CD4-positive, alpha-beta T cell (primary cell): Measurements from ENCODE around the gene MIOX. TPM values are rescaled to one million over a fixed set of nuclear protein-coding genes. Genes with fewer than 3 reads are reported as not detected.
"Not testable (repeated sequence)": the region's sequence is repeated elsewhere in the genome, so short reads cannot be mapped to it uniquely, and the experiment has no call there.

Source experiments
- ATAC-seq: fragments of 200-7000 bp; cut with Tn5 transposase; one replicate; pipeline ENCODE4 v1.10.0; 2022; ENCODE audit warnings: mild to moderate bottlenecking; ENCODE audit not compliant: poor library complexity
- CTCF ChIA-PET: fragments of 350-600 bp; sonication (Branson Sonifier 250); formaldehyde crosslinking; loops from one replicate; lab custom pipeline; 2021; ENCODE audit warnings: antibody characterized with exemption, inconsistent platforms; lab: Charles Lee
- POLR2A ChIA-PET: fragments of 350-600 bp; sonication (Branson Sonifier 250); formaldehyde crosslinking; loops from one replicate; lab custom pipeline; 2021; ENCODE audit warnings: antibody characterized with exemption, inconsistent platforms; lab: Charles Lee
- DNase-seq, 14 experiments: peaks; one replicate each; pipeline ENCODE4 v3.0.0-alpha.2; 2013 to 2020; ENCODE audit warnings: mixed read lengths in 2 of 14
- H3K27ac ChIP-seq, 2 donors: one replicate each; pipeline versions ENCODE4 v1.5.1 to v1.7.0; 2013; ENCODE audit warnings: low read length in 2 of 2, low read depth in 1 of 2, mild to moderate bottlenecking in 1 of 2
- H3K27me3 ChIP-seq, 2 experiments: 1 replicate in 1 of 2; 2 replicates in 1 of 2; pipeline versions ENCODE4 v1.6.1 to v1.7.0; 2013; ENCODE audit warnings: low read length in 2 of 2, control low read depth in 1 of 2, mild to moderate bottlenecking in 1 of 2, moderate library complexity in 1 of 2; ENCODE audit not compliant: insufficient read depth in 2 of 2, control insufficient read depth in 1 of 2
- H3K36me3 ChIP-seq: one replicate; pipeline ENCODE4 v1.6.1; 2013; ENCODE audit warnings: low read length, control low read depth; ENCODE audit not compliant: insufficient read depth
- H3K4me1 ChIP-seq: one replicate; pipeline ENCODE4 v1.6.1; 2013; ENCODE audit warnings: low read length, control low read depth; ENCODE audit not compliant: insufficient read depth
- H3K4me3 ChIP-seq: one replicate; pipeline ENCODE4 v1.5.1; 2013; ENCODE audit warnings: mild to moderate bottlenecking, low read length, moderate library complexity
- H3K9me3 ChIP-seq, 2 experiments: 1 replicate in 1 of 2; 2 replicates in 1 of 2; pipeline versions ENCODE4 v1.6.1 to v1.7.0; 2013; ENCODE audit warnings: low read length in 2 of 2, mild to moderate bottlenecking in 2 of 2, control low read depth in 1 of 2, moderate library complexity in 1 of 2; ENCODE audit not compliant: control insufficient read depth in 1 of 2, insufficient read depth in 1 of 2
- H3K27ac Mint-ChIP-seq: one replicate; pipeline ENCODE4 v1.8.0; 2020; ENCODE audit warnings: mixed read lengths
- H3K27me3 Mint-ChIP-seq: one replicate; pipeline ENCODE4 v1.8.0; 2021; ENCODE audit warnings: mixed read lengths
- H3K36me3 Mint-ChIP-seq: one replicate; pipeline ENCODE4 v1.8.0; 2021; ENCODE audit warnings: low read depth, mixed read lengths
- H3K4me1 Mint-ChIP-seq: one replicate; pipeline ENCODE4 v1.8.0; 2021; ENCODE audit warnings: low read depth, mixed read lengths
- H3K4me3 Mint-ChIP-seq: one replicate; pipeline ENCODE4 v1.8.0; 2020; ENCODE audit warnings: mild to moderate bottlenecking, mixed read lengths
- H3K9me3 Mint-ChIP-seq: one replicate; pipeline ENCODE4 v1.8.0; 2020; ENCODE audit warnings: mixed read lengths
- intact Hi-C, 2 experiments: fragments of 100-400 bp; cut with DNase I in 1 of 2; cut with micrococcal nuclease in 1 of 2; formaldehyde crosslinking; loops; one replicate each; pipeline versions ENCODE4 v1.15.1 to v1.9.0; 2023 to 2025; cut with DNase I, micrococcal nuclease
- total RNA-seq, 174 experiments: library from RNA in 2 of 174; stranded (reverse) in 2 of 174; gene quantifications; one replicate each; pipeline ENCODE4 v1.2.3 and lab custom pipeline; 2021 to 2026
- TF ChIP-seq, protein P1 (sequence below): fragments of 200-600 bp; IDR thresholded peaks from one replicate; pipeline ENCODE4 v1.8.0; 2022; ENCODE audit warnings: antibody characterized with exemption, mild to moderate bottlenecking

Gene MIOX
- total RNA-seq, 2 experiments from 2014 or later, result not detected

DNA sequence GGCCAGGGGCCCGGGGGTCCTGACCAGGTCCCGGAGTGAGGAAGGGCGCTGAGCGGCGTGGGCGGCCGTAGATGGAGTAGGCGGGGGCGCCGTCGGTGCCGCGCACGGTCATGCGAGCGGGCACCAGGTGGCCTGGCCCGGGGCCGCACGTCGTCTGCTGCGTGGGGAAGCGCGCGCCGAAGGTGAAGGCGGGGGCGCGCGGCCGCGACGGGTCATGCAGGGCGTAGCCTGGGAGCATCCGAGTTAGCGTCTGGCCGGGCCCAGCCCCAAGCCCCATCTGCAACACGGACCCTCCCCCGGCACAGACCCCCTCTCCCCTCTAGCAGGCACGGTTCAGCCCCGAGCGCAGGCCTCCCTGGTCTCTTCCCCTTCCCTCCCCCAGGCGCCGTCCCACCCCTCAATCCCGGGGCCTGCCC lies 44.9 kb downstream of the MIOX start:
- no peaks in the 10 kb centered on the region for H3K9me3 ChIP-seq
- H3K4me3 Mint-ChIP-seq, result peak overlapping the region; percentile 87
- peaks cover 45% of the 10 kb centered on the region for H3K4me1 Mint-ChIP-seq
- intact Hi-C loops, result loop anchor here in 1 of 2 experiments (2.0 kb wide), 1 partner anchor 13 kb away; the partner anchor contains the start of gene KLHDC7B
- CTCF ChIA-PET, result no interaction called here
- H3K27ac Mint-ChIP-seq, result peak overlapping the region; percentile 88
- peak overlapping the region; percentile 80 for H3K4me3 ChIP-seq
- H3K36me3 ChIP-seq, result no peaks in the 10 kb centered on the region
- DNase-seq (peak; percentile 27 to 84 (median 64)), ATAC-seq (peak; percentile 50)
- no peaks in the 10 kb centered on the region for H3K27me3 ChIP-seq
- H3K27me3 Mint-ChIP-seq, result peaks cover 13% of the 10 kb centered on the region
- H3K9me3 Mint-ChIP-seq, result no peaks in the 10 kb centered on the region
- POLR2A ChIA-PET, result interaction anchor here (1.0 to 2.4 kb wide), 8 partner anchors 8 to 90 kb away, joined by 4 to 15 read pairs (median 7); partner anchors contain the start of genes KLHDC7B, LMF2, NCAPH2 and SYCE3
- peak overlapping the region; percentile 90 to 98 for H3K27ac ChIP-seq
- peaks cover 74% of the 10 kb centered on the region for H3K4me1 ChIP-seq
- H3K36me3 Mint-ChIP-seq, result peaks cover 4% of the 10 kb centered on the region
- TF ChIP-seq, protein P1, sequence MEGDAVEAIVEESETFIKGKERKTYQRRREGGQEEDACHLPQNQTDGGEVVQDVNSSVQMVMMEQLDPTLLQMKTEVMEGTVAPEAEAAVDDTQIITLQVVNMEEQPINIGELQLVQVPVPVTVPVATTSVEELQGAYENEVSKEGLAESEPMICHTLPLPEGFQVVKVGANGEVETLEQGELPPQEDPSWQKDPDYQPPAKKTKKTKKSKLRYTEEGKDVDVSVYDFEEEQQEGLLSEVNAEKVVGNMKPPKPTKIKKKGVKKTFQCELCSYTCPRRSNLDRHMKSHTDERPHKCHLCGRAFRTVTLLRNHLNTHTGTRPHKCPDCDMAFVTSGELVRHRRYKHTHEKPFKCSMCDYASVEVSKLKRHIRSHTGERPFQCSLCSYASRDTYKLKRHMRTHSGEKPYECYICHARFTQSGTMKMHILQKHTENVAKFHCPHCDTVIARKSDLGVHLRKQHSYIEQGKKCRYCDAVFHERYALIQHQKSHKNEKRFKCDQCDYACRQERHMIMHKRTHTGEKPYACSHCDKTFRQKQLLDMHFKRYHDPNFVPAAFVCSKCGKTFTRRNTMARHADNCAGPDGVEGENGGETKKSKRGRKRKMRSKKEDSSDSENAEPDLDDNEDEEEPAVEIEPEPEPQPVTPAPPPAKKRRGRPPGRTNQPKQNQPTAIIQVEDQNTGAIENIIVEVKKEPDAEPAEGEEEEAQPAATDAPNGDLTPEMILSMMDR, result no peak

- CTCF ChIA-PET, result interaction anchor here (0.7 to 1.0 kb wide), 2 partner anchors 13 to 31 kb away, joined by 3 to 4 read pairs; partner anchors contain the start of gene SYCE3
- peaks cover 13% of the 10 kb centered on the region for H3K27me3 Mint-ChIP-seq
- POLR2A ChIA-PET, result interaction anchor here (1.0 to 2.4 kb wide), 9 partner anchors 7 to 89 kb away, joined by 3 to 15 read pairs (median 6); partner anchors contain the start of genes KLHDC7B, LMF2, NCAPH2 and SYCE3
- ATAC-seq, result no peak
- intact Hi-C loops, result loop anchor here in 1 of 2 experiments (2.0 kb wide), 1 partner anchor 13 kb away; the partner anchor contains the start of gene KLHDC7B
- no peaks in the 10 kb centered on the region for H3K9me3 Mint-ChIP-seq
- H3K4me1 ChIP-seq, result peaks cover 69% of the 10 kb centered on the region
- TF ChIP-seq, protein P1, result no peak
- no peaks in the 10 kb centered on the region for H3K36me3 ChIP-seq
- no peaks in the 10 kb centered on the region for H3K9me3 ChIP-seq
- peaks cover 4% of the 10 kb centered on the region for H3K36me3 Mint-ChIP-seq
- H3K27ac ChIP-seq, result peak overlapping the region; percentile 68 to 90
- peak overlapping the region; percentile 80 for H3K4me3 ChIP-seq
- H3K27me3 ChIP-seq, result no peaks in the 10 kb centered on the region
- H3K4me1 Mint-ChIP-seq, result peaks cover 39% of the 10 kb centered on the region
- peak overlapping the region; percentile 88 for H3K27ac Mint-ChIP-seq
- peak overlapping the region; percentile 87 for H3K4me3 Mint-ChIP-seq
- peak in 2 of 14 experiments; percentile 34 to 40 for DNase-seq
Measured at GRCh38 chr22:50531962-50532674, 45.5 kb downstream of the MIOX start.

DNA sequence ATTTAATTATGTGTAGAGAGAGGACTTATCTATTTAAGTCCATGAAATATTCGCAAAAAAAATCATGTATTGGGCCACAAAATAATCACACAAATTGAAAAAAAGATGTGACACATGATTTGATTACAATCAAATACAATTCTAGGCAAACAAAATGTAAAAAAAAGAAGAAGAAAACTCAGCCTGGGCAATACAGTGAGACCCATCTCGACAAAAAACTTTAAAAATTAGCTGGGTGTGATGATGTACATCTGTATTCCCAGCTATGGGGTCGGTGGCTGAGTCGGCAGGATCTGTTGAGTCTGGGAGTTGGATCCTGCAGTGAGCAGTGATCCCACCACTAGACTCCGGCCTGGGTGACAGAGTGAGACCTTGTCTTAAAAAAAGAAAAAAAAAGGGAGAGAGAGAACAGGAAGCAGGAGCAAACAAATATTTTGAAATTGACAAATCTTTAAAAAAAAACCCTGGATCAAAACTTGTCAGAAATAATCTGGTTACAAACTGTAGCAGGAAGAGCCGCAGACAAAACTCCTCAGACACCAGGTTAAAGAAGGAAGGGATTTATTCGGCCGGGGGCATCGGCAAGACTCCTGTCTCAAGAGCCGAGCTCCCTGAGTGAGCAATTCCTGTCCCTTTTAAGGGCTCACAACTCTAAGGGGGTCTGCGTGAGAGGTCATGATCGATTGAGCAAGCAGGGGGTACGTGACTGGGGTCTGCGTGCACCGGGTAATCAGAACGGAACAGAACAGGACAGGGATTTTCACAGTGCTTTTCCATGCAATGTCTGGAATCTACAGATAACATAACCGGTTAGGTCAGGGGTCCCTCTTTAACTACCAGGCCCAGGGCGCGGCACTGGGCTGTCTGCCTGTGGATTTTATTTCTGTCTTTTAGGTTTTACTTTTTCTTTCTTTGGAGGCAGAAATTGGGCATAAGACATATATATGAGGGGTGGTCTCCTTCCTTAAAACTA lies 46.5 kb downstream of the MIOX start:
- Histone ChIP-seq H3K27ac (no peak overlapping the region), H3K4me1 (peaks cover 64% of the 10 kb centered on the region), H3K4me3 (no peak overlapping the region), H3K9me3 (no peaks in the 10 kb centered on the region), H3K27me3 (no peaks in the 10 kb centered on the region), H3K36me3 (no peaks in the 10 kb centered on the region)
- H3K9me3 Mint-ChIP-seq, result no peaks in the 10 kb centered on the region
- H3K4me3 Mint-ChIP-seq, result peak overlapping the region; percentile 86
- intact Hi-C loops, result no loop called here
- ChIA-PET CTCF (interaction anchor here (0.7 to 1.0 kb wide), 2 partner anchors 12 to 30 kb away, joined by 3 to 4 read pairs; partner anchors contain the start of gene SYCE3), POLR2A (interaction anchor here (0.6 to 10.0 kb wide), 6 partner anchors 6 to 25 kb away, joined by 3 to 258 read pairs (median 6); partner anchors contain the start of genes LMF2, NCAPH2, SCO2 and TYMP)
- DNase-seq (peak in 1 of 14 experiments; percentile 8), ATAC-seq (no peak)
- peak overlapping the region; percentile 88 for H3K27ac Mint-ChIP-seq
- TF ChIP-seq, protein P1, result no peak
- H3K4me1 Mint-ChIP-seq, result peaks cover 30% of the 10 kb centered on the region
- H3K27me3 Mint-ChIP-seq, result peaks cover 13% of the 10 kb centered on the region
- H3K36me3 Mint-ChIP-seq, result no peaks in the 10 kb centered on the region

DNA sequence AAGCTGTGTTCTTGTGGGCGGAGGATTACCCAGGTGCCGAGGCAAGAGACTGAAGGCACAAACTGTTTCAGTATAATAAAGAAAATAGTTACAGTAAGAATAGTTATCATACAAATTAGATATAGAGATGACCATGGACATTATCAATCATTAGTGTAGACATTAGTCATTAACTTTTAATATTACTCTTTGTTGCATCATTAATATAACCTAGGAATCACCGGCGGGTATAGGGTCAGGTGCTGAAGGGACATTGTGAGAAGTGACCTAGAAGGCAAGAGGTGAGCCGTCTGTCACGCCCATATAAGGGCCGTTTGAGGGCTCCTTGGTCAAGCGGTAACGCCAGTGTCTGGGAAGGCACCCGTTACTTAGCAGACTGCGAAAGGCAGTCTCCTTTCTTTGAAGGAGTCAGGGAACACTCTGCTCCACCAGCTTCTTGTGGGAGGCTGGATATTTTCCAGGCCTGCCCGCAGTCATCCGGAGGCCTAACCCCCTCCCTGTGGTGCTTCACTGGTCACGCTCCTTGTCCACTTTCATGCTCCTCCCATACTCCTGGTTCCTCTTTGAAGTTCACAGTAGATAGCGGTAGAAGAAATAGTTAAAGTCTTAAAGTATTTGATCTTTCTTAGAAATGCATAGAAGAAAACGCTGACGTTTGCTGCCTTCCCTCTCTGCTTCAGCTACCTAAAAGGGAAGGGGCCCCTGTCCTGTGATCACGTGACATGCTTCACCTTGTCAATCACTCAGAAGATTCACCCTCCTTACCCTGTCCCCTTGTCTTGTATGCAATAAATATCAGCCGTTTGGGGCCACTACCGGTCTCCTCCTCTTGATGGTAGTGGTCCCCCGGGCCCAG lies 47.4 kb downstream of the MIOX start:
- Mint-ChIP-seq H3K4me1 (peaks cover 26% of the 10 kb centered on the region), H3K27ac (peak overlapping the region; percentile 88), H3K27me3 (peaks cover 13% of the 10 kb centered on the region), H3K4me3 (peak overlapping the region; percentile 67)
- H3K36me3 Mint-ChIP-seq, H3K9me3 ChIP-seq, H3K36me3 ChIP-seq, H3K27me3 ChIP-seq, intact Hi-C loops, H3K27ac ChIP-seq, ATAC-seq, CTCF ChIA-PET, H3K4me3 ChIP-seq, H3K9me3 Mint-ChIP-seq: not testable (repeated sequence)
- H3K4me1 ChIP-seq, result peaks cover 64% of the 10 kb centered on the region
- POLR2A ChIA-PET, result interaction anchor here (0.7 to 10.0 kb wide), 3 partner anchors 7 to 14 kb away, joined by 3 to 258 read pairs (median 5); partner anchors contain the start of genes KLHDC7B, SCO2 and TYMP
- DNase-seq, result peak in 4 of 14 experiments; percentile 7 to 54 (median 46)
